H9 (cell line): Measurements from ENCODE around the gene TRMT10C. TPM values are rescaled to one million over a fixed set of nuclear protein-coding genes. Genes with fewer than 3 reads are reported as not detected.
A peak's percentile ranks its signal among the peaks of the same experiment; 100 is the strongest.

Experiments used
- DNase-seq: peaks from one replicate; pipeline ENCODE4 v3.0.0-alpha.2; 2017
- H2AFZ ChIP-seq: one replicate; pipeline ENCODE4 v1.6.1; 2013; ENCODE audit warnings: mild to moderate bottlenecking, low read length, control low read depth, moderate library complexity
- H2AK5ac ChIP-seq: 2 replicates; pipeline ENCODE4 v1.6.1; 2013; ENCODE audit warnings: low read length, control low read depth, mixed read lengths; ENCODE audit not compliant: insufficient read length
- H2BK120ac ChIP-seq: one replicate; pipeline ENCODE4 v1.6.1; 2013; ENCODE audit warnings: low read depth, mild to moderate bottlenecking, low read length, control low read depth, inconsistent platforms; ENCODE audit not compliant: poor library complexity, severe bottlenecking
- H2BK12ac ChIP-seq: 2 replicates; pipeline ENCODE4 v1.6.1; 2013; ENCODE audit warnings: low read length, control low read depth, mixed read lengths, low read depth; ENCODE audit not compliant: insufficient read length
- H2BK15ac ChIP-seq: 2 replicates; pipeline ENCODE4 v1.6.1; 2013; ENCODE audit warnings: low read depth, low read length, control low read depth
- H2BK20ac ChIP-seq: one replicate; pipeline ENCODE4 v1.6.1; 2013; ENCODE audit warnings: low read depth, mild to moderate bottlenecking, low read length, control low read depth, inconsistent platforms; ENCODE audit not compliant: poor library complexity, severe bottlenecking
- H2BK5ac ChIP-seq: 2 replicates; pipeline ENCODE4 v1.6.1; 2013; ENCODE audit warnings: low read length, control low read depth, mixed read lengths; ENCODE audit not compliant: insufficient read length
- H3K14ac ChIP-seq: 2 replicates; pipeline ENCODE4 v1.6.1; 2013; ENCODE audit warnings: low read length, control low read depth; ENCODE audit not compliant: insufficient read depth
- H3K18ac ChIP-seq: 2 replicates; pipeline ENCODE4 v1.6.1; 2013; ENCODE audit warnings: low read depth, mild to moderate bottlenecking, mixed read lengths, low read length, control low read depth; ENCODE audit not compliant: insufficient read length
- H3K23ac ChIP-seq: 2 replicates; pipeline ENCODE4 v1.6.1; 2013; ENCODE audit warnings: low read length, control low read depth, mixed read lengths, low read depth; ENCODE audit not compliant: insufficient read length
- H3K23me2 ChIP-seq: 2 replicates; pipeline ENCODE4 v1.6.1; 2013; ENCODE audit warnings: low read depth, mild to moderate bottlenecking, mixed read lengths, low read length, control low read depth; ENCODE audit not compliant: insufficient read length, poor library complexity, severe bottlenecking
- H3K27ac ChIP-seq: 2 replicates; pipeline ENCODE4 v1.5.1; 2013; ENCODE audit warnings: low read length, control low read depth, mixed read lengths, low read depth; ENCODE audit not compliant: insufficient read length
- H3K27me3 ChIP-seq: 2 replicates; pipeline ENCODE4 v1.6.1; 2013; ENCODE audit warnings: low read length, control low read depth, inconsistent platforms; ENCODE audit not compliant: insufficient read depth
- H3K4ac ChIP-seq: 2 replicates; pipeline ENCODE4 v1.6.1; 2013; ENCODE audit warnings: low read depth, mild to moderate bottlenecking, control low read depth, inconsistent platforms, low read length, moderate library complexity
- H3K4me1 ChIP-seq: 2 replicates; pipeline ENCODE4 v1.6.1; 2013; ENCODE audit warnings: low read length, control low read depth, inconsistent platforms; ENCODE audit not compliant: insufficient read depth
- H3K4me2 ChIP-seq: 2 replicates; pipeline ENCODE4 v1.6.1; 2013; ENCODE audit warnings: low read length, control low read depth, mixed read lengths; ENCODE audit not compliant: insufficient read length, insufficient read depth
- H3K56ac ChIP-seq: 2 replicates; pipeline ENCODE4 v1.6.1; 2013; ENCODE audit warnings: low read depth, mild to moderate bottlenecking, mixed read lengths, low read length, control low read depth; ENCODE audit not compliant: insufficient read length
- H3K79me1 ChIP-seq: 2 replicates; pipeline ENCODE4 v1.6.1; 2013; ENCODE audit warnings: low read depth, mild to moderate bottlenecking, moderate library complexity, low read length, control low read depth, inconsistent platforms; ENCODE audit not compliant: insufficient read depth, poor library complexity, severe bottlenecking
- H3K79me2 ChIP-seq: 2 replicates; pipeline ENCODE4 v1.6.1; 2013; ENCODE audit warnings: low read length, control low read depth, inconsistent platforms; ENCODE audit not compliant: insufficient read depth
- H3K9ac ChIP-seq: 2 replicates; pipeline ENCODE4 v1.6.1; 2013; ENCODE audit warnings: low read length, control low read depth, mixed read lengths; ENCODE audit not compliant: insufficient read length; ENCODE audit errors: extremely low read depth
- H3K9me3 ChIP-seq: one replicate; pipeline ENCODE4 v1.6.1; 2013; ENCODE audit warnings: low read depth, low read length, inconsistent platforms; ENCODE audit not compliant: control insufficient read depth
- H3T11ph ChIP-seq: one replicate; pipeline ENCODE4 v1.6.1; 2013; ENCODE audit warnings: mild to moderate bottlenecking, low read length, control low read depth, inconsistent platforms
- H4K20me1 ChIP-seq: one replicate; pipeline ENCODE4 v1.6.1; 2013; ENCODE audit not compliant: control insufficient read depth, insufficient read length, insufficient read depth
- H4K5ac ChIP-seq: 2 replicates; pipeline ENCODE4 v1.6.1; 2013; ENCODE audit warnings: low read depth, mild to moderate bottlenecking, mixed read lengths, low read length, control low read depth; ENCODE audit not compliant: insufficient read length
- H4K8ac ChIP-seq: replicated peaks from 2 replicates; pipeline ENCODE4 v1.6.1; 2013; ENCODE audit warnings: low read length, control low read depth, mixed read lengths, low read depth; ENCODE audit not compliant: insufficient read length
- H4K91ac ChIP-seq: 2 replicates; pipeline ENCODE4 v1.6.1; 2013; ENCODE audit warnings: low read depth, mild to moderate bottlenecking, moderate library complexity, mixed read lengths, low read length, control low read depth; ENCODE audit not compliant: insufficient read length
- H3K27ac Mint-ChIP-seq, 3 experiments: 2 replicates in 2 of 3; 3 replicates in 1 of 3; pipeline ENCODE4 v1.8.0; 2020 to 2021; ENCODE audit warnings: mixed read lengths in 3 of 3, mild to moderate bottlenecking in 1 of 3, moderate library complexity in 1 of 3
- H3K27me3 Mint-ChIP-seq: 2 replicates; pipeline ENCODE4 v1.8.0; 2021; ENCODE audit warnings: low read depth, mild to moderate bottlenecking, moderate library complexity, mixed read lengths
- H3K36me3 Mint-ChIP-seq, 3 experiments: 2 replicates in 2 of 3; 3 replicates in 1 of 3; pipeline ENCODE4 v1.8.0; 2020 to 2021; ENCODE audit warnings: low read depth in 3 of 3, mixed read lengths in 3 of 3; ENCODE audit not compliant: insufficient read depth in 1 of 3
- H3K4me1 Mint-ChIP-seq, 2 experiments: 2 replicates each; pipeline ENCODE4 v1.8.0; 2020; ENCODE audit warnings: mixed read lengths in 2 of 2
- H3K4me3 Mint-ChIP-seq, 2 experiments: 2 replicates in 1 of 2; 3 replicates in 1 of 2; pipeline ENCODE4 v1.8.0; 2020 to 2021; ENCODE audit warnings: mild to moderate bottlenecking in 2 of 2, mixed read lengths in 2 of 2, moderate library complexity in 1 of 2
- H3K9me3 Mint-ChIP-seq, 2 experiments: 2 replicates in 1 of 2; 3 replicates in 1 of 2; pipeline ENCODE4 v1.8.0; 2020; ENCODE audit warnings: mild to moderate bottlenecking in 2 of 2, mixed read lengths in 2 of 2, moderate library complexity in 1 of 2
- WGBS: extraction: QIAGEN DNeasy Blood & Tissue Kit; methylation state at CpG from one replicate; pipeline ENCODE4 v1.1.7; 2013; ENCODE audit warnings: missing lambda C conversion rate, low lambda C conversion rate, mixed read lengths; ENCODE audit not compliant: insufficient read length; ENCODE audit errors: extremely low coverage; 5-methylcytosine and 5-hydroxymethylcytosine counted together
- total RNA-seq: library from RNA; stranded (reverse); gene quantifications from 2 replicates; pipeline ENCODE4 v1.2.1, GENCODE V29; 2021
- TF ChIP-seq, protein P1 (sequence below): fragments of 200-600 bp; sonication (generic); conservative IDR thresholded peaks from 3 replicates; pipeline ENCODE4 v1.8.0; 2021; ENCODE audit warnings: antibody characterized with exemption, mild to moderate bottlenecking

The TRMT10C gene
- total RNA-seq, 1 experiment from 2014 or later: 53.6 TPM

DNA sequence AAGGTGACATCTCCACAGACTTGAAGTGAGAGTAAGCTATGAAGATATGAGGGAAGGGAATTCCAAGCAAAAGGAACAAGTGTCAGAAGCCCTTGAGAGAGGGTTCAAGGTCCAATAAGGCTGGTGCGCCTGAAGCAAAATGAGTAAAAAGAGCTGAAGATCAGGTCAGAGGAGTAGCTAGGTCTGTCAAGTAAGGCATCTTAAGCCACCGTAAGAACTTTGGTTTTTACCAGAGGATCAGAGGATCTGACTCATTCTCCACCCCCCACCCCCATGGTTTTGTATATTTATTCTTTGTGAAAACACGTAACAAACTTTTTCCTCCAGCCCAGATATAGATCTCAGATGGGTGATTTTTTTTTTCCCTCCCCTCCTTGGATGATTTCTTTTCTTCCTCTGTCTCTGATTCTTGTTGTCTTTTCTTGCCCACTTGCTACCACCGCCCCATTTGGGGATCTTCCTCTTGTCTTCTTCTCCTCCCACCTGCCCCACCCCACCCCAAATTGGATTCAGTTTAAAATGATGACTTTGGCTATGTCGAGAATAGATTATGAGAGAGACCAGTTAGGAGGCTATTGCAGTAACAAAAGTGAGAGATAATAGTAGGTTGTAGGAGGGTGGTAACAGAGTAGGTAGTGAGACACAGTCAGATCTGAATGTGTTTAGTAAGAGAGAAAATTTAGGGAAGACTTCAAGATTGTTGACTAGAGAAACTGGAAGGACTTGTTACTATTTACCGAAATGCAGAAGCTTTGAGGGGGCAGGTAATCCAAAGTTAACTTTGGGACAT lies 6.1 kb downstream of the TRMT10C start:
- H4K20me1 ChIP-seq: no peaks in the 10 kb centered on the region
- peak overlapping the region in 1 of 3 experiments; percentile 18; a peak in 1 of 7 replicates for H3K27ac Mint-ChIP-seq

More for the DNA sequence above, 6.1 kb downstream of the TRMT10C start:
- Histone ChIP-seq H3K4me1 (no peaks in the 10 kb centered on the region; the same call in 1 of the 2 replicates), H3K79me1 (peaks cover 3% of the 10 kb centered on the region), H3K23ac (no peak overlapping the region), H3K23me2 (no peaks in the 10 kb centered on the region), H2BK15ac (no peak overlapping the region), H4K8ac (no peak overlapping the region), H2BK20ac (no peak overlapping the region), H3T11ph (no peak overlapping the region), H3K79me2 (peaks cover 15% of the 10 kb centered on the region), H3K14ac (no peak overlapping the region), H2BK120ac (no peak overlapping the region), H3K27ac (no peak overlapping the region), H4K5ac (no peak overlapping the region), H3K9me3 (no peaks in the 10 kb centered on the region), H3K4ac (no peak overlapping the region), H3K18ac (no peak overlapping the region), H2AK5ac (no peak overlapping the region), H2BK5ac (no peak overlapping the region), H3K27me3 (no peaks in the 10 kb centered on the region), H2AFZ (no peak overlapping the region), H3K4me2 (no peak overlapping the region), H3K56ac (no peak overlapping the region), H4K91ac (no peak overlapping the region), H2BK12ac (no peak overlapping the region), H3K9ac (no peak overlapping the region)
- Mint-ChIP-seq H3K9me3 (no peaks in the 10 kb centered on the region), H3K4me3 (no peak overlapping the region), H3K36me3 (peaks cover 26 to 37% (median 34%) of the 10 kb centered on the region in 3 experiments; a peak in 6 of 7 replicates), H3K4me1 (peaks cover 11 to 13% of the 10 kb centered on the region in 2 experiments), H3K27me3 (no peaks in the 10 kb centered on the region)
- TF ChIP-seq, protein P1, sequence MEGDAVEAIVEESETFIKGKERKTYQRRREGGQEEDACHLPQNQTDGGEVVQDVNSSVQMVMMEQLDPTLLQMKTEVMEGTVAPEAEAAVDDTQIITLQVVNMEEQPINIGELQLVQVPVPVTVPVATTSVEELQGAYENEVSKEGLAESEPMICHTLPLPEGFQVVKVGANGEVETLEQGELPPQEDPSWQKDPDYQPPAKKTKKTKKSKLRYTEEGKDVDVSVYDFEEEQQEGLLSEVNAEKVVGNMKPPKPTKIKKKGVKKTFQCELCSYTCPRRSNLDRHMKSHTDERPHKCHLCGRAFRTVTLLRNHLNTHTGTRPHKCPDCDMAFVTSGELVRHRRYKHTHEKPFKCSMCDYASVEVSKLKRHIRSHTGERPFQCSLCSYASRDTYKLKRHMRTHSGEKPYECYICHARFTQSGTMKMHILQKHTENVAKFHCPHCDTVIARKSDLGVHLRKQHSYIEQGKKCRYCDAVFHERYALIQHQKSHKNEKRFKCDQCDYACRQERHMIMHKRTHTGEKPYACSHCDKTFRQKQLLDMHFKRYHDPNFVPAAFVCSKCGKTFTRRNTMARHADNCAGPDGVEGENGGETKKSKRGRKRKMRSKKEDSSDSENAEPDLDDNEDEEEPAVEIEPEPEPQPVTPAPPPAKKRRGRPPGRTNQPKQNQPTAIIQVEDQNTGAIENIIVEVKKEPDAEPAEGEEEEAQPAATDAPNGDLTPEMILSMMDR: no peak
- WGBS: no CpG with 5 or more reads among the region's 6 CpGs
- no peak for DNase-seq
